SU-DHL-6 (cell line): ENCODE results near the gene LUC7L.
"Not testable (repeated sequence)": the region's sequence is repeated elsewhere in the genome, so short reads cannot be mapped to it uniquely, and the experiment has no call there.

Source experiments
- H2AFZ ChIP-seq: fragments of 200-600 bp; sonication (generic); 2 replicates; pipeline ENCODE4 v1.6.1; 2014; ENCODE audit warnings: low read depth, mild to moderate bottlenecking, moderate library complexity, mixed read lengths, antibody characterized with exemption, low read length; ENCODE audit not compliant: severe bottlenecking
- H3F3A ChIP-seq: fragments of 200-600 bp; shearing (Covaris generic); 2 replicates; pipeline ENCODE4 v1.6.0; 2016; ENCODE audit warnings: antibody characterized with exemption, mild to moderate bottlenecking; ENCODE audit not compliant: insufficient read depth
- H3K27ac ChIP-seq: fragments of 200-600 bp; sonication (generic); 2 replicates; pipeline ENCODE4 v1.5.1; 2016; ENCODE audit warnings: low read depth, mild to moderate bottlenecking, low read length, moderate library complexity, mixed read lengths
- H3K27me3 ChIP-seq: fragments of 200-600 bp; sonication (generic), shearing (Covaris generic); 2 replicates; pipeline ENCODE4 v1.6.0; 2014; ENCODE audit warnings: mild to moderate bottlenecking, low read length
- H3K36me3 ChIP-seq: fragments of 200-600 bp; sonication (generic); 2 replicates; pipeline ENCODE4 v1.6.1; 2014; ENCODE audit warnings: mild to moderate bottlenecking, low read length, mixed read lengths
- H3K4me2 ChIP-seq: fragments of 300-600, 200-600 bp; shearing (Covaris generic), sonication (generic); 2 replicates; pipeline ENCODE4 v1.6.0; 2014; ENCODE audit warnings: low read length, low read depth, mild to moderate bottlenecking; ENCODE audit not compliant: poor library complexity, severe bottlenecking
- H3K4me3 ChIP-seq: fragments of 200-600 bp; sonication (generic); 2 replicates; pipeline ENCODE4 v1.5.1; 2014; ENCODE audit warnings: antibody characterized with exemption, low read length, mild to moderate bottlenecking, mixed read lengths; ENCODE audit not compliant: insufficient read depth, poor library complexity, severe bottlenecking
- H3K79me2 ChIP-seq: fragments of 200-600 bp; sonication (generic); 2 replicates; pipeline ENCODE4 v1.6.1; 2014; ENCODE audit warnings: mild to moderate bottlenecking, low read length, moderate library complexity; ENCODE audit not compliant: insufficient read depth
- H3K9ac ChIP-seq: fragments of 200-600 bp; sonication (generic); 2 replicates; pipeline ENCODE4 v1.7.0; 2014; ENCODE audit warnings: mild to moderate bottlenecking, low read length
- H3K9me2 ChIP-seq: fragments of 200-600 bp; sonication (generic); replicated peaks from 2 replicates; pipeline ENCODE4 v1.6.1; 2014; ENCODE audit warnings: low read length; ENCODE audit not compliant: insufficient read depth
- H3K9me3 ChIP-seq: fragments of 200-600 bp; sonication (generic); 2 replicates; pipeline ENCODE4 v1.6.1; 2014; ENCODE audit warnings: low read length, mixed read lengths; ENCODE audit not compliant: insufficient read depth
- H4K20me1 ChIP-seq: fragments of 200-600 bp; sonication (generic); 2 replicates; pipeline ENCODE4 v1.6.1; 2014; ENCODE audit warnings: low read depth, mild to moderate bottlenecking, antibody characterized with exemption, low read length, moderate library complexity, mixed read lengths
- EZH2phosphoT487 ChIP-seq: fragments of 200-600 bp; sonication (generic), shearing (Covaris generic); conservative IDR thresholded peaks from 2 replicates; pipeline ENCODE4 v1.6.1; 2018; ENCODE audit warnings: mild to moderate bottlenecking, antibody characterized with exemption, low read length, moderate library complexity, mixed read lengths
- TF ChIP-seq, protein P1 (sequence below): fragments of 200-600 bp; sonication (generic); IDR thresholded peaks from one replicate; pipeline ENCODE4 v1.5.1; 2017; ENCODE audit warnings: antibody characterized with exemption, mild to moderate bottlenecking, low read length, moderate library complexity; ENCODE audit not compliant: insufficient read depth, poor library complexity, severe bottlenecking

LUC7L gene

DNA sequence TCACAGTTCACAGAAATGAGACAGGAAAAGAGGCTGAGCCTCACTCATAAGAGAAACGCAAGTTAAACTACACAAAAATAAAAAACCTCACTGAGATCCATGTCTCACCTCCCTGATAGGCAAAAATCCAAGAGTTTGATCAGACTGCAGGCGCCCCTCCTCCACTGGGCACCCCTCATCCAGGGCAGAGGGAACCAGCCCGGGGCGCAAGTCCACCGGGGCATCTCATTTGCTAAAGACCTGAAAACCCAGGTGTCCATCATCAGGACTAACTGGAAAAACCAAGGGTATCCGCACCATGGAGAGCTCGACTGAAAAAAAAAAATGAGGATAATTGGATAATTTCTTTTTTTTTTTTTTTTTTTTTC, 74.2 kb downstream of the LUC7L start:
- Histone ChIP-seq H3K9me3 (no peaks in the 10 kb centered on the region), H3K27ac (no peak overlapping the region), H3K9me2 (no peaks in the 10 kb centered on the region), H3K27me3 (no peaks in the 10 kb centered on the region), H3K9ac (no peak overlapping the region), H4K20me1 (no peaks in the 10 kb centered on the region), H3K4me2 (no peak overlapping the region), H3K79me2 (no peaks in the 10 kb centered on the region), H2AFZ (no peak overlapping the region), H3K36me3 (no peaks in the 10 kb centered on the region), H3F3A (0 out of 2 replicates have a peak, but pooled peaks cover 5% of the 10 kb centered on the region), H3K4me3 (no peak overlapping the region)
- TF ChIP-seq EZH2phosphoT487 = no peak
- TF ChIP-seq, protein P1, sequence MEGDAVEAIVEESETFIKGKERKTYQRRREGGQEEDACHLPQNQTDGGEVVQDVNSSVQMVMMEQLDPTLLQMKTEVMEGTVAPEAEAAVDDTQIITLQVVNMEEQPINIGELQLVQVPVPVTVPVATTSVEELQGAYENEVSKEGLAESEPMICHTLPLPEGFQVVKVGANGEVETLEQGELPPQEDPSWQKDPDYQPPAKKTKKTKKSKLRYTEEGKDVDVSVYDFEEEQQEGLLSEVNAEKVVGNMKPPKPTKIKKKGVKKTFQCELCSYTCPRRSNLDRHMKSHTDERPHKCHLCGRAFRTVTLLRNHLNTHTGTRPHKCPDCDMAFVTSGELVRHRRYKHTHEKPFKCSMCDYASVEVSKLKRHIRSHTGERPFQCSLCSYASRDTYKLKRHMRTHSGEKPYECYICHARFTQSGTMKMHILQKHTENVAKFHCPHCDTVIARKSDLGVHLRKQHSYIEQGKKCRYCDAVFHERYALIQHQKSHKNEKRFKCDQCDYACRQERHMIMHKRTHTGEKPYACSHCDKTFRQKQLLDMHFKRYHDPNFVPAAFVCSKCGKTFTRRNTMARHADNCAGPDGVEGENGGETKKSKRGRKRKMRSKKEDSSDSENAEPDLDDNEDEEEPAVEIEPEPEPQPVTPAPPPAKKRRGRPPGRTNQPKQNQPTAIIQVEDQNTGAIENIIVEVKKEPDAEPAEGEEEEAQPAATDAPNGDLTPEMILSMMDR = no peak

DNA sequence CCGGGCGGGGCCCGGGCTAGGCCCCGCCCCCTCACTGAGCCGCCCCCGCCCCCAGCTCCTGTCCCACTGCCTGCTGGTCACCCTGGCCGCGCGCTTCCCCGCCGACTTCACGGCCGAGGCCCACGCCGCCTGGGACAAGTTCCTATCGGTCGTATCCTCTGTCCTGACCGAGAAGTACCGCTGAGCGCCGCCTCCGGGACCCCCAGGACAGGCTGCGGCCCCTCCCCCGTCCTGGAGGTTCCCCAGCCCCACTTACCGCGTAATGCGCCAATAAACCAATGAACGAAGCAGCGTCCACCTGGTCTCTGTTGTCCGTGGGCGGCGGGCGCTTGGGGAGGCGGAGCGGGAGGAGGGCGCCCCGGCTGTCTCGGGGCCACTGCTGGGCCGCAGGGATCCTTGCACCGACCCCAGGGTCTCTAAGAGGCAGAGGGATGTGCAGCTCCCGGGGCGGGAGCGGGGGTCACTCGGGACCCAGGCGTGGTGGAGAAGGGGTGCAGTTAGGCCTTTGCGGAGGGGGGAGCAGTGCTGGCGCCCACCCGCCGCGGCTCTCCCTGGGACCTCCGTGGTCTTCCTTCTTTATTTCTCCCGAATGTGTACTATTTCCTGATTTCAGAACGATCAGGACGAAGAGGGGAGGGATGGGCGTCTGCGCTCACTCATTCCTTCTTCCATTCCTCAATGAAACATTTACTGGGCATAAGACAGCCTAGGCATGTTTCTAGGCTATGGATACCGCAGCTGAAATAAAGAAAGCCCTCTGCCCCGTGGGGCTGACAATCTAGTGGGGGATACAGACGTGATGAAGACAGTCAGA, 74.8 kb downstream of the LUC7L start:
- Histone ChIP-seq H4K20me1 (no peaks in the 10 kb centered on the region), H3K9me3 (no peaks in the 10 kb centered on the region), H3K27ac (no peak overlapping the region), H3K36me3 (no peaks in the 10 kb centered on the region), H3K27me3 (no peaks in the 10 kb centered on the region), H3F3A (0 out of 2 replicates have a peak, but pooled peaks cover 5% of the 10 kb centered on the region), H3K4me3 (no peak overlapping the region), H3K4me2 (no peak overlapping the region), H3K79me2 (no peaks in the 10 kb centered on the region), H3K9ac (no peak overlapping the region), H2AFZ (no peak overlapping the region), H3K9me2 (no peaks in the 10 kb centered on the region)
- no peak for TF ChIP-seq EZH2phosphoT487
- TF ChIP-seq, protein P1 = no peak

DNA sequence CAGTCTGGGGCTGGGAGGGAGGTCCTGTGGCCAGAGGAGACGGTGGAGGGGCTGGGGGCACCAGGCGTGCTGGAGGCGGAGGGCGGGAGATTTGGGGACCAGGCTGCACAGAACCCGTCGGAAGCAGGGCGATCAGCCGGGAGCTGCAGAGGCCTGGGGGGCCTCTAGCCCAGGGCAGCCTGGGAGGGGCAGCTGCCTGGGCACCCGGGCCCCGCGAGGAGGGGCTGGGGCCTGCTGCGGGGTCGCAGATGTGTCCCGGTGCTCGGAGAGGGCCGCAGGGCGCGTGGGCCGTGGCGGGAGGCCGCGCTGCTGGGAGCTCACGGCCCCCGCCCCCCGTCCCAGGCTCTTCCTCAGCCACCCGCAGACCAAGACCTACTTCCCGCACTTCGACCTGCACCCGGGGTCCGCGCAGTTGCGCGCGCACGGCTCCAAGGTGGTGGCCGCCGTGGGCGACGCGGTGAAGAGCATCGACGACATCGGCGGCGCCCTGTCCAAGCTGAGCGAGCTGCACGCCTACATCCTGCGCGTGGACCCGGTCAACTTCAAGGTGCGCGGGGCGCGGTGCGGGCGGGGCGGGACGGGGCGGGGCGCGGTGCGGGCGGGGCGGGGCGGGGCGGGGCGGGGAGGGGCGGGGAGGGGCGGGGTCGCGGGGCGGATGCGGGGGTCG, 75.6 kb downstream of the LUC7L start:
- H3K9me2 ChIP-seq, H3K27ac ChIP-seq, H3K9me3 ChIP-seq, H3K79me2 ChIP-seq, H3K27me3 ChIP-seq, H3K36me3 ChIP-seq, H3K4me3 ChIP-seq, H3K9ac ChIP-seq, H3F3A ChIP-seq, H3K4me2 ChIP-seq, H4K20me1 ChIP-seq, H2AFZ ChIP-seq: not testable (repeated sequence)

DNA sequence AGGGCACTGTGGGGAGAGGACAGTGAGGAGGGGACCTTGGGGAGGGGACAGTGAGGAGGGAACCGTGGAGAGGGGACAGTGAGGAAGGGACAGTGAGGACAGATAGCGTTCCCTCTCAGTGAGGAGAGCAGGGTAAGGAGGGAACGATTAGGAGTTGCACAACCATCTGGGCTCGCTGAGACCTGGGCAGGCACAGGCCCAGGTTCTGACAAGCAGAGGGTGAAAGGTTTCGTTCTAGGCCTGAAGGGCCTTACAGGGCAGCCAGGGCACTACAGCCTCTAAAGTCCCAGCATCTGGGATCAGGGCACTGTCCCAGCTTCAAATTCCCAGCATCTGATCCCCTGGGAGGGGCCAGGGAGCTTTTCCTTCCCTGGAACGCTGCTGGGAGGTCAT, 76.1 kb downstream of the LUC7L start:
- H3K36me3 ChIP-seq, H3K9me3 ChIP-seq, H3K27ac ChIP-seq, H3K9me2 ChIP-seq, H2AFZ ChIP-seq, H3F3A ChIP-seq, H4K20me1 ChIP-seq, H3K79me2 ChIP-seq, H3K4me2 ChIP-seq, H3K27me3 ChIP-seq, H3K9ac ChIP-seq, H3K4me3 ChIP-seq: not testable (repeated sequence)
